ENCODE data around the gene PARP15.
"Not testable (repeated sequence)": the region's sequence is repeated elsewhere in the genome, so short reads cannot be mapped to it uniquely, and the experiment has no call there.

The PARP15 gene

DNA sequence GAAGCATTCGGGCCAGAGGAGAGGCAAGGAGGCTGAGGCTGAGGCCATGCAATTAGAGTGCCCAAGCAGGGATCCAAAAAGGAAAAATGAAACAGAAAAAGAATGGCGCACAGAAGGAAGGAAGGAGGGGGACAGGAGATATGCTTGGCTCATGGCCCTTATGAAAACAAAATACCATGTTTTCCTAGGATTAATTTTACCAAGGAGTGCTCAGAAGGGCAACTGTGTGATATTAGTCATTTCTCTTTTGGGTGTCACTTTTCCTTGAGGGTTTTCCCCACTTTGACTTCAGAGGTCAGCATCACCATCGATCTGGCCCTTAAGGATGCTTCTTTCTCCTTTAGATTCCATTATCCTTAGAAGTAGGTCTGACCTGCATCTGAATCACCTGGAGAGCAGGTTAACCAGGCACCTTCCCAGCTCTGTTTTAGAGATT lies 104.5 kb downstream of the PARP15 start:
- Histone ChIP-seq H3K27ac (ENCODE audit: poor library complexity, severe bottlenecking) (no peak overlapping the region), H3K36me3 (ENCODE audit: low read depth) (peaks cover 8% of the 10 kb centered on the region; the same call in 1 of the 2 replicates), H3K9me3 (ENCODE audit: severe bottlenecking) (no peaks in the 10 kb centered on the region), H3K4me1 (ENCODE audit: insufficient read depth, poor library complexity, severe bottlenecking) (peaks cover 9% of the 10 kb centered on the region), H3K4me3 (ENCODE audit: severe bottlenecking) (peak overlapping the region; percentile 78), H3K27me3 (ENCODE audit: insufficient read depth, poor library complexity, severe bottlenecking) (no peaks in the 10 kb centered on the region)
- no peak for ATAC-seq (ENCODE audit: low read depth)
- no peak for DNase-seq (ENCODE audit: low spot score)
- TF ChIP-seq, protein P1, sequence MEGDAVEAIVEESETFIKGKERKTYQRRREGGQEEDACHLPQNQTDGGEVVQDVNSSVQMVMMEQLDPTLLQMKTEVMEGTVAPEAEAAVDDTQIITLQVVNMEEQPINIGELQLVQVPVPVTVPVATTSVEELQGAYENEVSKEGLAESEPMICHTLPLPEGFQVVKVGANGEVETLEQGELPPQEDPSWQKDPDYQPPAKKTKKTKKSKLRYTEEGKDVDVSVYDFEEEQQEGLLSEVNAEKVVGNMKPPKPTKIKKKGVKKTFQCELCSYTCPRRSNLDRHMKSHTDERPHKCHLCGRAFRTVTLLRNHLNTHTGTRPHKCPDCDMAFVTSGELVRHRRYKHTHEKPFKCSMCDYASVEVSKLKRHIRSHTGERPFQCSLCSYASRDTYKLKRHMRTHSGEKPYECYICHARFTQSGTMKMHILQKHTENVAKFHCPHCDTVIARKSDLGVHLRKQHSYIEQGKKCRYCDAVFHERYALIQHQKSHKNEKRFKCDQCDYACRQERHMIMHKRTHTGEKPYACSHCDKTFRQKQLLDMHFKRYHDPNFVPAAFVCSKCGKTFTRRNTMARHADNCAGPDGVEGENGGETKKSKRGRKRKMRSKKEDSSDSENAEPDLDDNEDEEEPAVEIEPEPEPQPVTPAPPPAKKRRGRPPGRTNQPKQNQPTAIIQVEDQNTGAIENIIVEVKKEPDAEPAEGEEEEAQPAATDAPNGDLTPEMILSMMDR (IDR thresholded peaks at IDR 0.05; ENCODE audit: poor library complexity, severe bottlenecking): no peak

- not testable (repeated sequence) for H3K4me1 ChIP-seq (ENCODE audit: insufficient read depth, poor library complexity, severe bottlenecking); H3K9me3 ChIP-seq (ENCODE audit: severe bottlenecking); H3K27ac ChIP-seq (ENCODE audit: poor library complexity, severe bottlenecking); ATAC-seq (ENCODE audit: low read depth); H3K27me3 ChIP-seq (ENCODE audit: insufficient read depth, poor library complexity, severe bottlenecking); DNase-seq (ENCODE audit: low spot score); H3K4me3 ChIP-seq (ENCODE audit: severe bottlenecking); H3K36me3 ChIP-seq (ENCODE audit: low read depth)
Observed at GRCh38 chr3:122682778-122683411, 105.4 kb downstream of the PARP15 start.

GRCh38 chr3:122687298-122687697 lies 109.8 kb downstream of the PARP15 start:
- DNase-seq (ENCODE audit: low spot score): no peak
- Histone ChIP-seq H3K27me3 (ENCODE audit: insufficient read depth, poor library complexity, severe bottlenecking) (no peaks in the 10 kb centered on the region), H3K4me1 (ENCODE audit: insufficient read depth, poor library complexity, severe bottlenecking) (no peaks in the 10 kb centered on the region), H3K27ac (ENCODE audit: poor library complexity, severe bottlenecking) (no peak overlapping the region), H3K36me3 (ENCODE audit: low read depth) (peaks cover 13% of the 10 kb centered on the region), H3K9me3 (ENCODE audit: severe bottlenecking) (no peaks in the 10 kb centered on the region), H3K4me3 (ENCODE audit: severe bottlenecking) (no peak overlapping the region)
- TF ChIP-seq, protein P1 (IDR thresholded peaks at IDR 0.05; ENCODE audit: poor library complexity, severe bottlenecking): no peak
- ATAC-seq (ENCODE audit: low read depth): no peak

Data from RWPE2 (cell line).